Peyer's patch (tissue), 4 donors: ENCODE results near the gene TGFA. TPM values are rescaled to one million over a fixed set of nuclear protein-coding genes. Genes with fewer than 3 reads are reported as not detected.

Experiments used
- DNase-seq, 3 donors: peaks; one replicate each; pipeline ENCODE4 v3.0.0-alpha.2; 2017 to 2019
- H3K27ac ChIP-seq, 4 donors: fragments of 200-600 bp; sonication (generic); one replicate each; pipeline ENCODE4 v1.5.1; 2016 to 2019
- H3K27me3 ChIP-seq, 2 donors: fragments of 200-600 bp; sonication (generic); one replicate each; pipeline ENCODE4 v1.5.1; 2019
- H3K36me3 ChIP-seq, 3 donors: fragments of 200-600 bp; sonication (generic); one replicate each; pipeline ENCODE4 v1.5.1; 2016 to 2019
- H3K4me1 ChIP-seq, 4 donors: fragments of 200-600 bp; sonication (generic); one replicate each; pipeline ENCODE4 v1.5.1; 2016 to 2019
- H3K4me3 ChIP-seq, 4 donors: fragments of 200-600 bp; sonication (generic); 1 replicate in 3 of 4; 2 replicates in 1 of 4; pipeline ENCODE4 v1.5.1; 2016 to 2019; ENCODE audit warnings: mild to moderate bottlenecking in 1 of 4
- H3K9me3 ChIP-seq, 4 donors: fragments of 200-600 bp; sonication (generic); one replicate each; pipeline ENCODE4 v1.5.1; 2016 to 2019; ENCODE audit warnings: mild to moderate bottlenecking in 1 of 4
- POLR2A ChIP-seq, 2 donors: fragments of 450-650 bp; IDR thresholded peaks; one replicate each; pipeline ENCODE4 v1.5.1; 2017; ENCODE audit warnings: antibody characterized with exemption in 2 of 2, mild to moderate bottlenecking in 2 of 2, moderate library complexity in 2 of 2
- total RNA-seq, 4 donors: library from RNA; depleted of rRNA; stranded (reverse); fragments of >200 nt; gene quantifications; one replicate each; pipeline ENCODE4 v1.1.0, GENCODE V29; 2016
- TF ChIP-seq, protein P1 (sequence below), 6 experiments: fragments of 450-650 bp in 4 of 6; fragments of 200-600 bp in 2 of 6; sonication (generic) in 1 of 6; IDR thresholded peaks; one replicate each; pipeline ENCODE4 v1.5.1; 2017 to 2019; ENCODE audit warnings: antibody characterized with exemption in 6 of 6, mild to moderate bottlenecking in 3 of 6, moderate library complexity in 1 of 6

Gene TGFA
- total RNA-seq, 4 donors from 2014 or later: 2.5 to 51.6 (median 37.9) TPM

DNA sequence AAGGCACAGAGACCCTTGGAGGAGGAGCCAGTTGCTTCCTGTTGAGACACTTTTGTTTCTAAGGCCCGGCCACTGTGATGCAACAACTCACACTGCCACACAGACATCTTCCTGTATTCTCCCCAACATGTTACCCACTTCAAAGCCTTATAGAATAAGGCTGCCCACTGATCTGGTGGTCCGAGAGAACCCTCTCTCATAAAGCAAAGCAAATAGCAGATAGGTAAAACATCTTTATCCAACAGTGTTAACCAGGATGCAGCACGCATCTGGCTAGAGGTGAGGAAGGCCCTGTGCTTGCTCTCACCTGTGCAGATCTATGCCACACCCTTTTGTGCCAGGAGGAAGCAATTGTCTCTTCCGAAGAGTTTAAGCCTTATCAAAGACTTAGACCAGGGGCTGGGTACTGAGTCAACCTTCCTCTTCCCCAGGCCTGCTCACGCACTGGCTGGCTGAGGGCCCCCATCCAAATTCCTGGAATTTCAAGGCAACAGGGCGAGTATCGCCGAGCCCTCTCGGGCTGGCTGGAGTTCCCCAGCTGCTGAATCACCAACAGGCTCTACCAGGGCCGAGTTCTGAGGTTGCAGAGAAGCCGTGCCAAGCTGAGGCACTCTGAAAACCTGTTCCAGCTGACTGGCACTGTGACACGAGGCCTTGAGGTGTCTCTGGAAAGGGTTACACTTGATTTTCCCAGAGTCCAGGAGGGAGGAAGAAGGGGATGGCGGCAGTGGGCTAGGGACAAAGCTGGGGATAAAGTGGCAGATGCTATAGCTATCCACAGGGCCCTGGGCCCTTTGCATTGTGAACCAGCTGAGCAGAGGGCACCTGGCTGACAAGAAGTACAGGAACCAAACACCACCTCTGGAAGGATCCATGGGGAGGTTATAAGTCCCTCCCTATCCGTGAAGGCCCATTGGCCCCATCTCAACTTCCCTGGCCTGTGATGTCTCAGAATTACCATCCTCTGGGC is 29.3 kb downstream of the TGFA start:
- H3K4me1 ChIP-seq: peaks cover 0 to 32% (median 4%) of the 10 kb centered on the region in 4 donors
- no peaks in the 10 kb centered on the region for H3K9me3 ChIP-seq
- H3K4me3 ChIP-seq: no peak overlapping the region
- H3K27me3 ChIP-seq: no peaks in the 10 kb centered on the region
- peak in 1 of 2 donors; percentile 40 for TF ChIP-seq POLR2A (IDR thresholded peaks at IDR 0.05)
- TF ChIP-seq, protein P1, sequence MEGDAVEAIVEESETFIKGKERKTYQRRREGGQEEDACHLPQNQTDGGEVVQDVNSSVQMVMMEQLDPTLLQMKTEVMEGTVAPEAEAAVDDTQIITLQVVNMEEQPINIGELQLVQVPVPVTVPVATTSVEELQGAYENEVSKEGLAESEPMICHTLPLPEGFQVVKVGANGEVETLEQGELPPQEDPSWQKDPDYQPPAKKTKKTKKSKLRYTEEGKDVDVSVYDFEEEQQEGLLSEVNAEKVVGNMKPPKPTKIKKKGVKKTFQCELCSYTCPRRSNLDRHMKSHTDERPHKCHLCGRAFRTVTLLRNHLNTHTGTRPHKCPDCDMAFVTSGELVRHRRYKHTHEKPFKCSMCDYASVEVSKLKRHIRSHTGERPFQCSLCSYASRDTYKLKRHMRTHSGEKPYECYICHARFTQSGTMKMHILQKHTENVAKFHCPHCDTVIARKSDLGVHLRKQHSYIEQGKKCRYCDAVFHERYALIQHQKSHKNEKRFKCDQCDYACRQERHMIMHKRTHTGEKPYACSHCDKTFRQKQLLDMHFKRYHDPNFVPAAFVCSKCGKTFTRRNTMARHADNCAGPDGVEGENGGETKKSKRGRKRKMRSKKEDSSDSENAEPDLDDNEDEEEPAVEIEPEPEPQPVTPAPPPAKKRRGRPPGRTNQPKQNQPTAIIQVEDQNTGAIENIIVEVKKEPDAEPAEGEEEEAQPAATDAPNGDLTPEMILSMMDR (IDR thresholded peaks at IDR 0.05): no peak
- no peaks in the 10 kb centered on the region for H3K36me3 ChIP-seq
- peak in 2 of 3 donors; percentile 75 to 81 for DNase-seq
- peak overlapping the region in 3 of 4 donors; percentile 41 to 96 (median 87) for H3K27ac ChIP-seq

DNA sequence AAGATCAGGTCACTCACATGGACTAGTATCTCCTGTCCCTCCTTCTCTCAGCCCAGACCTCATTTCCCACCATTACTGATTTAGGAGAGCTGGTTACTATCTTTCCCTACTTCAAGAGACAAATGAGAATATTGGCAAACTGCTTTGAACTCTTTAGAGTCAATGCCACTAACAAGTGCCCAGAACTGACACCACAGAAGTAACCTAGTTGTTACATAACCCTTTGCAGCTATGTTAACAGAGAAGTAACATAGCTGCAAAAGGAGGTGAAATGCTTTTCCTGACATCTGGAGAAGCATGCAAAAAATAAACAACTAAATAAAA is 30.0 kb downstream of the TGFA start:
- no peaks in the 10 kb centered on the region for H3K9me3 ChIP-seq
- TF ChIP-seq, protein P1 (IDR thresholded peaks at IDR 0.05): no peak
- TF ChIP-seq POLR2A (IDR thresholded peaks at IDR 0.05): no peak
- H3K27me3 ChIP-seq: no peaks in the 10 kb centered on the region
- no peaks in the 10 kb centered on the region for H3K36me3 ChIP-seq
- H3K4me3 ChIP-seq: no peak overlapping the region
- DNase-seq: no peak
- peak overlapping the region in 3 of 4 donors; percentile 41 to 96 (median 87) for H3K27ac ChIP-seq
- peaks cover 0 to 32% (median 4%) of the 10 kb centered on the region in 4 donors for H3K4me1 ChIP-seq

DNA sequence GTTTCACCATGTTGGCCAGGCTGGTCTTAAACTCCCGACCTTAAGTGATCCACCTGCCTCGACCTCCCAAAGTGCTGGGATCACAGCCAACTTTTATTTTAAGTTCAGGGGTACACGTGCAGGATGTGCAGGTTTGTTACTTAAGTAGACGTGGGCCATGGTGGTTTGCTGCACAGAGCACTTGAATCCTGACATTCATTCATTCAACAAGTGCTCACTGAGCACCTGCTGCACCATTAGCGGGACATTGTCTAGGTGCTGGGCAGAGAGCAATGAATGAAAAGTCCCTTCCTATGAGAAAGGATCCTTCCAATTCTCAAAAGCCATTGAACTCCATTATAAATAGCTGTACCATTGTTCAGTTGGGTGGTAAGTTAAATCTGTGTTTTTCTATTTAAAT is 31.0 kb downstream of the TGFA start:
- H3K27me3 ChIP-seq: no peaks in the 10 kb centered on the region
- no peaks in the 10 kb centered on the region for H3K36me3 ChIP-seq
- H3K9me3 ChIP-seq: no peaks in the 10 kb centered on the region
- H3K4me3 ChIP-seq: no peak overlapping the region
- no peak overlapping the region for H3K27ac ChIP-seq
- TF ChIP-seq, protein P1 (IDR thresholded peaks at IDR 0.05): no peak
- no peak for TF ChIP-seq POLR2A (IDR thresholded peaks at IDR 0.05)
- DNase-seq: no peak
- H3K4me1 ChIP-seq: peaks cover 0 to 33% (median 2%) of the 10 kb centered on the region in 4 donors

DNA sequence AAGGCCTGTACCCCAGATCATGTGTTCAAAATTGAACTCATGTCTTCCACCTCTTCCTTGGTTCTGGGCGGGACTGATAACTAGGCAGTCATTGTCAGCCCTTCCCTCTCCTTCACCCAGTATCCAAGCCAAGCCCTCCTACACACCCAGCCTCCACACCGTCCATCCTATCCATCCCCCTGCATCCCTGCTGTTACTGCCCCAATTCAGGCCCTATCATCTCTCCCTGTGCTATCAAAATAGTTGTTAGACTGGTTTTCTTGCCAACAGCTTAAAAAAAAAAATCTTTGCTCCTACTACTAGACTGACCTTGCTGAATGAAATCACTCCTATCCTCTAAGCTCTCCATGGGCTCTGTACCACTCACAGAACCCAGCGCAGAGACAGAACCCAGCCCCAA is 32.8 kb downstream of the TGFA start:
- DNase-seq: no peak
- Histone ChIP-seq H3K27me3 (no peaks in the 10 kb centered on the region), H3K4me1 (peaks cover 0 to 39% (median 2%) of the 10 kb centered on the region in 4 donors), H3K9me3 (no peaks in the 10 kb centered on the region), H3K27ac (peak overlapping the region in 1 of 4 donors; percentile 4), H3K4me3 (no peak overlapping the region), H3K36me3 (no peaks in the 10 kb centered on the region)
- TF ChIP-seq, protein P1 (IDR thresholded peaks at IDR 0.05): no peak
- no peak for TF ChIP-seq POLR2A (IDR thresholded peaks at IDR 0.05)

DNA sequence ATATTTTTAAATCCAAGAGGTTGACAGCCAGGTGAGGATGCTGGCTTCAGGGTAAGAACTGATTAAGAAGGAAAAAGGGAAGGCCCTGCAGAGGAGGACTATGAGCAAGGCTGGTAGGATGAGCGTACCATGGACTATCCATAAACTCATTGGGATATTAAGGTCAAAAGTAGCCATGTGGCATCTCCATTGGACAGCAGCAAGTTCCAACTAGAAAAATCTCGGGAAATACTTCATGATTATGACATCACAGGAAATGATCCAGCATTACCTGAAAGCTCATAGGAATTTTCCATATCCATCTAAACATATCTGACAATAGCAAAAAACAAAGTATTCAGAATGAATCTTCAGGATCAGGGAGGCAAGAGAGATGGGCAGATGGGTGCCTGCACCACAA is 34.2 kb downstream of the TGFA start:
- Histone ChIP-seq H3K27ac (no peak overlapping the region), H3K9me3 (no peaks in the 10 kb centered on the region), H3K4me3 (no peak overlapping the region), H3K4me1 (peaks cover 0 to 34% (median 4%) of the 10 kb centered on the region in 4 donors), H3K36me3 (no peaks in the 10 kb centered on the region), H3K27me3 (no peaks in the 10 kb centered on the region)
- no peak for DNase-seq
- TF ChIP-seq POLR2A (IDR thresholded peaks at IDR 0.05): no peak
- TF ChIP-seq, protein P1 (IDR thresholded peaks at IDR 0.05): no peak
